GM18508 (cell line): Measurements from ENCODE around the gene FOXO6.

ENCODE experiments used
- ATAC-seq: cut with Tn5 transposase; IDR thresholded peaks from one replicate; pipeline ENCODE4 v1.9.1; 2021; ENCODE audit warnings: moderate number of reproducible peaks; ENCODE audit not compliant: insufficient read depth, unreplicated experiment

Gene FOXO6

DNA sequence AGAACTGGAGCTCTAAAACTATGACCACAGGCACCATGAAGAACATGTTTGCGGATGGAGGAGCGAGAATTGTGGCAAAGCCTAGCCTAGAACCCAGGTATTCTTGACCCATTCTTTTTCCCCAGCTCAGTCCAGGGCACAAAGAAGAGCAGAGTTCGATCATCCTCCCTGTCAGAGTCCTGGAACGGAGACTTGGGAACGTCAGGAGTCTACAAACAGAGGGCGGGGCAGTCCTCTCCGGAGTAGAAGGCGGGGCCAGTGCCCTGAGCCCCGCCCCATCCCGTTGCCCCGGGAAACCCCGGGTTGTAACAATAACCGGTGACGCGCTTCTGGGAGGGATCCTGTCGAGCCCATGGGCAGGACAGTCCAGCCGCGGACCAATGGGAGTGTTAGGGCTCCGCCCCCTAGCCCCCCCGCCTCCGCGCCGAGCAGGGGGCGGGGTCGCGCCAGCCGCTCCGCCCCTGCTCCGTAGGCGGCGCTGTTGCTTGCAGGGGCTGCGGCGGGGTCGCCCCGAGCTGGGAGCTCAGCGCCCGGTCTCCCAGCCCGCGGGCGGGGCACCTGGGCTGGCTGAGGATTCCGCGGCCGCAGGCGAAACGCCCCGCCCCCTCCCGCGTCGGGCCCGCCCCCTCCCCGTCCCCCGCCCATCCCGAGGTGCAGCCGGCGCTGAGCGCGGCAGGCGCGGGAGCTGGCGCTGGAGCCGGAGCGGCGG lies at the start of gene FOXO6:
FOXO6 (plus strand) TSS at position 649 of the 709 bp plus-strand sequence.
- no peak for ATAC-seq

DNA sequence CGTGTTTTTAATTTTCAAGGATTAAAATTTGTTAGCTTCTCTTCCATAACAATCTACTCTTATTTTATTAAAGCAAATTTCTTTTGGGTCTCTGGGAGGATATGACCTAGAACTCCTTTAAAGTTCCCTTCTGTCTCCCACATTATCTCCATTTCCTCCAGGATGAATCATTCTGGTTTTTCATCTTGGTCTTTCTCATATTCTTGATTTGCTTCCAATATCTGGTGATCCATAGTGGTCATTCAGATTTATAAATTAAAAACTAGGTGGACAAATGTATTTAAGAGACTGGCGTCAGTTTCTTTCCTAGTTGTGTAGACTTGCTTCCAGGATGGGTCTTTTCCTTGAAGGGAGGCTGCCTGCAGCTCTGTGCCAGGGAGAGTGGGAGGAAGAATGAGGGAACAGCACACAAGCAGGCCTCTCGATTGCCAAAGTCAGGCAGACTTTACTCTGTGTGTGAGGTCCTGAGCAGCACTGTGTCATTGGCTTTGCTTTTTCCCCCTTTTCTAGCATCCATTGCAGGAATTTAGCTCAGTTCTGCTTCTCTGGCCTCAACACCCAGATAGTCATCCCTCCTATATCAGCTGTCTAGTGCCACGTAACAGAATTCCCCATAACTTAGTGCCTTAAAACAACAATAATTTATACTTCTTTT lies 48.1 kb upstream of the FOXO6 start:
- ATAC-seq, result no peak

DNA sequence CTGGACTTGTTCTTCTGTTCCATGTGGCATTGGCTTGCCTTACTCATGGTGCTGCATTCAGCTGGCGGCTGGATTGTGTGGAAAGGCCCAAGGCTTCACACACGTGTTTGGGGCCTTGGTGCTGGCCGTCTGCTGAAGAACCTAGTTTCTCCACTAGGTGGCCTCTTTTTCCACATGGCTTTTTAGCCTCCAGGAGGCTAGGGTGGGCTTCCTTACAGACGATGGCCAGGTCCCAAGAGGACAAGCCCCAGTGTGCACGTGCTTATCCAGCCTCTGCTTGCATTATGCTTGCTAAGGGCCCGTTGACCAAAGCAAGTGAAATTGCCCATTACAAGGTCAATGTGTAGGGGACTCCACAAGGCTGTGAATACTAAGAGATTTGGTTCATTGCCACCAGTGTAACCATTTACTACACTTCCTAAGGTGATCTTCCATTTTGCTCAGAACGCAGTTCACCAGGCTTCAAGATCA lies 47.5 kb upstream of the FOXO6 start:
- ATAC-seq, result no peak

- no peak for ATAC-seq
Observed at GRCh38 chr1:41314376-41315145, 46.7 kb upstream of the FOXO6 start.

- no peak for ATAC-seq
Observed at GRCh38 chr1:41315146-41315822, 46.0 kb upstream of the FOXO6 start.

GRCh38 chr1:41315871-41316270 lies 45.4 kb upstream of the FOXO6 start:
- no peak for ATAC-seq

DNA sequence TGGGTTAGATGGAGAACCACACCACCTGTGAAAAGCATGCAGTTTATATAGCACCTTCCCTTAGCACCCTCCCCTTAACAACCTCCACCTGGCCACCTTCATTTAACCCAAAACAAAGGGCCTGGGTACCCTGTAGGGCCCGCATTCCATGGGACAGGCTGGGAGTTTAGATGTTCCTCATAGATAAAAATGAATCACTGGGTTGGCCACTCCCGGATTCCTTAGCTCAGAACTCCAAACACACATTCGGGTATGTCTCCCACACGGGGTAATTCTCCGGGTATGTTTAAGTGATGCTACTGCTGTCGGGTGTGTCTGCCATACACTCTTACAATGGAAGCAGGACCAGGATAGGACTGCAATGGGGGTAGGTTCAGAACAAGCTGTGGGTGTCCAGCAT lies 43.9 kb upstream of the FOXO6 start:
- ATAC-seq, result no peak

DNA sequence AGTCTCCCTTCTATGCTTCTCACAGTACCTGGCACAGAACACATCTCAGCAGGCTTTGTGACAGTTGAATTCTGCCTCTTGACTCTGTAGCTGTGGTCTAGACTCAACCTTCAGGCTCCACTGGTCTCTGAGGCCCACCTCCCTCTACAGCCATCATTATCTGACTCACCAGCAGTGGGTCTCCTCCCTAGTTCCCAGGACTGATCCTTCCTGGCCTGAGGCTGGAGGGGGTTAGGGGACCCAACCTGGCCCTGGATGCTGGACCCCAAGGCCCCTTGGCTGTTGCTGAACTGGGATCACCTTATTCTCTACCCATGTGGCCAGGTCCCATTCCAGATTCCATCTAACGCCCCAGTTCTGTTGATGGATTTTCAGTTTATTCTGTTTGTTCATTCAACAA lies 43.1 kb upstream of the FOXO6 start:
- ATAC-seq, result no peak

GRCh38 chr1:41319106-41319755 lies 42.0 kb upstream of the FOXO6 start:
- no peak for ATAC-seq

DNA sequence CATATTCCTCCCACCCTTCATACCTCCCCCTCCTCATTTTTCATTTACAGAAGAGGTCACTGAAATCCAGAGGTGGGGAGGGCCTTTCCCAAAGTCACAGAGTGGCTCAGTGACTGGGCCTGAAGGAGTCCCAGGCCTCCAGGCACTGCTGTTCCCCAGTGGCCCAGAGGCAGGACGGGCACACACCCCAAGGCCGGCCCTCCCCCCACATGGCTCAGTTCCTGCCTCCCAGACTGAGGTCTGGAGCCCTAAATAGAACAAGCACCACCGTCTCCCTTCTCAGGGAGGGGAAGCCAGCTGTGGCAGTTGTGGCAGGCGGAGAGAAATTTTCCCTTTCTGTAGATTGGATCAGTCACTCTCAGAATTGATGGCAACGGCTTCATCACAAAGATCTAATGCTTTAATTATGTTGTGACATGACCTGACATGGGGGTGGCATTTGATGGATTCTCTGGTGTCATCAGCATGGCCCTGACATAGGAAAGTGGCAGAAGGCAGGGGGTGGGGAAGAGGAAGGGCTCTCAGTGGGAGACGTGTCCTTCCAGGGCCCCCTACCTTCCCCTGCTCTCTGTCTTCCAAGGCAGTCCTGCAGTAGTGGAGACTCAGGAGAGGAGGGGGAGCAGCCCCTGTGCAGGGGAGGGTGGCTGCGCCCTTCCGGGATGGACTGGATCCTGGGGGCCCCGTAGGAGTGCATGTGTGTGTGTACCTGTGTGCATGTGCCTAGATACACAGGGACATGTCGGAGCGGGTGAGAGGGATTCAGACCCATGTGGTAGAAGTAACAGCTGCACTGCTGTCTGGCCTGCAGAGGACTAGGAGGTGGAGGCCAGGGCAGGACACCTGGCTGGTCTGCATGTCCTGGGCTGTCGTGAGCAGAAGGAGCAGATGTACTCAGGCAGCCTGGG lies 41.2 kb upstream of the FOXO6 start:
- no peak for ATAC-seq

- ATAC-seq, result no peak
Observed at GRCh38 chr1:41320895-41321676, 40.1 kb upstream of the FOXO6 start.

- ATAC-seq, result no peak
Observed at GRCh38 chr1:41322101-41322661, 39.1 kb upstream of the FOXO6 start.

- no peak for ATAC-seq
Observed at GRCh38 chr1:41322835-41323234, 38.4 kb upstream of the FOXO6 start.

GRCh38 chr1:41323243-41323642 lies 38.0 kb upstream of the FOXO6 start:
- no peak for ATAC-seq

DNA sequence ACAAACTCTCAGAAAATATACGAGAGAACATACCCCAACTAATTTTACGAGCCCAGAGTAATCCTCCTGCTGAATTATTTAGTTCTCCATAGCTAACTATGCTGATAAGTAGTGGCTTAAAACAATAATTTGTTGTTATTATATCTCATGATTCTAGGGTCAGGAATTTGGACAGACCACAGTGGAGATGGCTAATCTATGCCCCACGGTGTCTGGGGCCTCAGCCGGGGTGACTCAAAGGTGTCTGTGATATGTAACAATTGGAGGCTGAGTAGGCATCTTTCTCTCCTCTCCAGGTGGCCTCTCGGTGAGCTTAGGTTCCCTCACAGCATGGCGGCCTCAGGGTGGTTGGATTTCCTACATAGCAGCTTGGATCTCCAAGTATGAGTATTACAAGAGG lies 35.4 kb upstream of the FOXO6 start:
- ATAC-seq, result no peak

GRCh38 chr1:41327383-41327999 lies 33.7 kb upstream of the FOXO6 start:
- no peak for ATAC-seq

GRCh38 chr1:41328001-41328615 lies 33.1 kb upstream of the FOXO6 start:
- ATAC-seq, result no peak
